Muscle layer of colon (tissue), 2 donors: ENCODE results near the gene FSTL1.

ENCODE experiments used
- H3K27ac ChIP-seq: one replicate; pipeline ENCODE4 v1.7.0; 2013; ENCODE audit warnings: low read depth, mild to moderate bottlenecking, low read length, moderate library complexity
- H3K27me3 ChIP-seq, 2 donors: one replicate each; pipeline ENCODE4 v1.7.0; 2013; ENCODE audit warnings: low read length in 2 of 2, mild to moderate bottlenecking in 2 of 2; ENCODE audit not compliant: insufficient read depth in 2 of 2, control insufficient read depth in 1 of 2
- H3K36me3 ChIP-seq: one replicate; pipeline ENCODE4 v1.7.0; 2013; ENCODE audit warnings: mild to moderate bottlenecking, low read length; ENCODE audit not compliant: insufficient read depth
- H3K4me1 ChIP-seq: one replicate; pipeline ENCODE4 v1.7.0; 2013; ENCODE audit warnings: mild to moderate bottlenecking, low read length; ENCODE audit not compliant: insufficient read depth
- H3K4me3 ChIP-seq, 2 donors: one replicate each; pipeline ENCODE4 v1.7.0; 2013; ENCODE audit warnings: low read length in 2 of 2, low read depth in 1 of 2, mild to moderate bottlenecking in 1 of 2, moderate library complexity in 1 of 2
- H3K9ac ChIP-seq: one replicate; pipeline ENCODE4 v1.7.0; 2013; ENCODE audit warnings: low read length
- H3K9me3 ChIP-seq: one replicate; pipeline ENCODE4 v1.7.0; 2013; ENCODE audit warnings: mild to moderate bottlenecking, low read length
- donor health status: abdominal sarcoma.
- donor health status: Adenocarcinoma of cecum.

The FSTL1 gene

GRCh38 chr3:120421926-120422325 is 28.9 kb downstream of the FSTL1 start:
- Histone ChIP-seq H3K9me3 (no peaks in the 10 kb centered on the region), H3K27ac (peak overlapping the region; percentile 92), H3K4me3 (no peak overlapping the region), H3K4me1 (peaks cover 97% of the 10 kb centered on the region), H3K36me3 (peaks cover 3% of the 10 kb centered on the region), H3K9ac (no peak overlapping the region), H3K27me3 (no peaks in the 10 kb centered on the region)

GRCh38 chr3:120420928-120421551 is 29.8 kb downstream of the FSTL1 start:
- Histone ChIP-seq H3K36me3 (peaks cover 3% of the 10 kb centered on the region), H3K27ac (peak overlapping the region; percentile 92), H3K9me3 (no peaks in the 10 kb centered on the region), H3K27me3 (no peaks in the 10 kb centered on the region), H3K4me3 (peak overlapping the region; percentile 8 to 9), H3K4me1 (peaks cover 97% of the 10 kb centered on the region), H3K9ac (no peak overlapping the region)

- Histone ChIP-seq H3K27ac (peak overlapping the region; percentile 92), H3K9me3 (no peaks in the 10 kb centered on the region), H3K4me3 (peak overlapping the region; percentile 8 to 9), H3K4me1 (peaks cover 91% of the 10 kb centered on the region), H3K36me3 (peaks cover 3% of the 10 kb centered on the region), H3K9ac (no peak overlapping the region), H3K27me3 (no peaks in the 10 kb centered on the region)
Observed at GRCh38 chr3:120420360-120420759, 30.4 kb downstream of the FSTL1 start.

GRCh38 chr3:120419797-120420196 is 31.0 kb downstream of the FSTL1 start:
- H3K27ac ChIP-seq: peak overlapping the region; percentile 92
- H3K9ac ChIP-seq: no peak overlapping the region
- H3K4me3 ChIP-seq: peak overlapping the region in 1 of 2 donors; percentile 24
- H3K4me1 ChIP-seq: peaks cover 85% of the 10 kb centered on the region
- H3K9me3 ChIP-seq: no peaks in the 10 kb centered on the region
- no peaks in the 10 kb centered on the region for H3K27me3 ChIP-seq
- peaks cover under 1% of the 10 kb centered on the region for H3K36me3 ChIP-seq

DNA sequence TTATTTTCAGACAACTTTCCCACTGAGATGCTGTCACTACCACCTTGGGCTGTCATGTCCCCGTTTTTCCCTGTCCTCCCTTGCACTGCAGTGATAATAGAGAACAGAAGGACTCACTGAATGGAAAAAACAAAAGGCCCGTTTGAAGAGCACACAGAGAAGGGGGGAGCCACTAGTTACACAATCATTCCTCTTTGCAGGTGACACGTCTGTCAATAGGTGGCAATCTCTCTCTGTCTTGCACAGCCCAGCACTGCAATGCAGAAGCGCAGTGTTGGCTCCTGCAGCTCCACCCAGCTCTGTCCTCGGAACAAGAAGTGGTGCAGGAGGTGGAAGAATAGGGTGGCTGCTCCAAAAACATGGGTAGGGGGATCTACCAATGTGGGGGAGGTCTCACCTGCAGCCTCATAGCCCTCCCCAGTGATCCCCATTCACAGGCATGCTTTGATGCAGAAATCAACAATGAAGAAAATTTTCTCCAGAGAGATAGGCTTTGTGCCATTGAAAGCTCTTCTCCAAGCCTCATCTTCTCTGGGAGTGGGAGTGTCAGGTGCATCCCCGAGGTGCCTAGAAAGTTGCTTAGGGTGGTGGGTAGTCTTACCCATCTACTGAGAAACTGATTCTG is 31.8 kb downstream of the FSTL1 start:
- Histone ChIP-seq H3K4me1 (peaks cover 77% of the 10 kb centered on the region), H3K9ac (peak overlapping the region; percentile 24), H3K9me3 (no peaks in the 10 kb centered on the region), H3K27ac (peak overlapping the region; percentile 92), H3K36me3 (no peaks in the 10 kb centered on the region), H3K27me3 (no peaks in the 10 kb centered on the region), H3K4me3 (peak overlapping the region in 1 of 2 donors; percentile 24)

DNA sequence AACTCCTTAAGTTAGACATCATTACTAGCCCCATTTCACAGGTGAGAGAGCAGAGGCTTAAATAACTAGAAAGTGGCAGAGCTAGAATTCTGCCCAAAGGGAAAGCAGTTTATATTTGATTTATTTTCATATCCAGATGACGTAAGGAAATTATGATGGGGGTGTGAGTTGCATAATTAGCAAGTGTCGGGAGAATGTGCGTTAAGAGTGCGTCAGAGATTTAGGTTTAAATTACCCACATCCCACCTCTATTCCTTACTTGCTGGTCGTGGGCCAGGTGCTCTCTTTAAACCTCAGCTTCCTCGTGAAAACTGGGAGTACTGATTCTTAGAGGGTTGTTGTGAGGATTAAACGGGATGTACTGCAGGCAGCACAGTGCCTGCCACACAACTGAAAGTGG is 32.3 kb downstream of the FSTL1 start:
- H3K27ac ChIP-seq: peak overlapping the region; percentile 92
- H3K27me3 ChIP-seq: no peaks in the 10 kb centered on the region
- no peaks in the 10 kb centered on the region for H3K9me3 ChIP-seq
- peaks cover under 1% of the 10 kb centered on the region for H3K36me3 ChIP-seq
- H3K4me1 ChIP-seq: peaks cover 73% of the 10 kb centered on the region
- H3K9ac ChIP-seq: peak overlapping the region; percentile 24
- no peak overlapping the region for H3K4me3 ChIP-seq

- H3K4me3 ChIP-seq: peak overlapping the region in 1 of 2 donors; percentile 20
- H3K4me1 ChIP-seq: peaks cover 70% of the 10 kb centered on the region
- no peaks in the 10 kb centered on the region for H3K27me3 ChIP-seq
- H3K9ac ChIP-seq: no peak overlapping the region
- H3K27ac ChIP-seq: peak overlapping the region; percentile 55
- H3K36me3 ChIP-seq: peaks cover 10% of the 10 kb centered on the region
- H3K9me3 ChIP-seq: no peaks in the 10 kb centered on the region
Observed at GRCh38 chr3:120417272-120417911, 33.4 kb downstream of the FSTL1 start.

GRCh38 chr3:120416868-120417267 is 33.9 kb downstream of the FSTL1 start:
- peaks cover 69% of the 10 kb centered on the region for H3K4me1 ChIP-seq
- peak overlapping the region; percentile 55 for H3K27ac ChIP-seq
- peaks cover 15% of the 10 kb centered on the region for H3K36me3 ChIP-seq
- H3K27me3 ChIP-seq: no peaks in the 10 kb centered on the region
- H3K4me3 ChIP-seq: peak overlapping the region in 1 of 2 donors; percentile 20
- no peak overlapping the region for H3K9ac ChIP-seq
- no peaks in the 10 kb centered on the region for H3K9me3 ChIP-seq

GRCh38 chr3:120415756-120416155 is 35.0 kb downstream of the FSTL1 start:
- no peaks in the 10 kb centered on the region for H3K9me3 ChIP-seq
- no peaks in the 10 kb centered on the region for H3K27me3 ChIP-seq
- H3K4me1 ChIP-seq: peaks cover 68% of the 10 kb centered on the region
- H3K9ac ChIP-seq: no peak overlapping the region
- H3K36me3 ChIP-seq: peaks cover 26% of the 10 kb centered on the region
- no peak overlapping the region for H3K4me3 ChIP-seq
- H3K27ac ChIP-seq: no peak overlapping the region

DNA sequence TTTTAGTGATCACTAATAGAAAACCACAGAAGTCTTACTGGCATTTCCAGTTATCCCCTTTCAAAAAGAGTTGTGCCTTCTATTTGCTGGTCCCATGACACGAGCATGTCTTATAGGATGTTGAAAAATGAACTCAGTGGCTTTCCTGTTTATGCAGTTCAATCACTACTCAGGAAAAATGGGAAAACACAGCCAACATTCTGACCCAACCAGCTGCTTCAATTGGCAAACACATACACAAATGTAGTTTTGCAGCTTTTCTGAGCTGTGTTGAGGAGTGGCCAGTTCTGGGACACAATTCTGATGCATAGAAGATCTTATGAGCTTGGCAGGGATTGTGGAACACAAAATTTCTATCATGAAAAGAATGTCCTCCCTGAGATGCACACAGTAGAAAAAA is 40.3 kb downstream of the FSTL1 start:
- Histone ChIP-seq H3K36me3 (peaks cover 78% of the 10 kb centered on the region), H3K9me3 (no peaks in the 10 kb centered on the region), H3K27me3 (no peaks in the 10 kb centered on the region), H3K9ac (no peak overlapping the region), H3K4me1 (peaks cover 28% of the 10 kb centered on the region), H3K27ac (no peak overlapping the region), H3K4me3 (no peak overlapping the region)

DNA sequence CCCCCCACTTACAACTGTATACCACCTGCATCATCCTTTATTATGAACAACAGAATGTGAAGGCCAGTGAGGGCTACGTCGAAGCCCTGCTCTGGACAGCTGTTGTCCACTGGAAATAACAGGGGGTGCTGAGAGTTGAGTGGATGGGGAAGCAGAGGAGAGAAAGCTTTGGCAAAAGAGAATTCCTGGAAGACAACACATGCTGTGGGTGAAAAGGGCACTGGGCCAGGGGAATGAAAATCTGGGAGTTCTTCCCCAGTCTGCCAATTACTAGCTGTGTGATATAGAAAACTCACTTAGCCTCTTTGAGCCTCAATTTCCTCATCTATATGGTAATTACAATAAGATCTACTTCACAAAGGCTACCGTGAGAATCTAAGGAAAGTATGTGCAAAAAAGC is 40.7 kb downstream of the FSTL1 start:
- Histone ChIP-seq H3K9ac (no peak overlapping the region), H3K4me3 (no peak overlapping the region), H3K27ac (no peak overlapping the region), H3K4me1 (peaks cover 28% of the 10 kb centered on the region), H3K9me3 (no peaks in the 10 kb centered on the region), H3K36me3 (peaks cover 82% of the 10 kb centered on the region), H3K27me3 (no peaks in the 10 kb centered on the region)
